ENCODE measurements around the gene TM4SF20.

Gene TM4SF20

DNA sequence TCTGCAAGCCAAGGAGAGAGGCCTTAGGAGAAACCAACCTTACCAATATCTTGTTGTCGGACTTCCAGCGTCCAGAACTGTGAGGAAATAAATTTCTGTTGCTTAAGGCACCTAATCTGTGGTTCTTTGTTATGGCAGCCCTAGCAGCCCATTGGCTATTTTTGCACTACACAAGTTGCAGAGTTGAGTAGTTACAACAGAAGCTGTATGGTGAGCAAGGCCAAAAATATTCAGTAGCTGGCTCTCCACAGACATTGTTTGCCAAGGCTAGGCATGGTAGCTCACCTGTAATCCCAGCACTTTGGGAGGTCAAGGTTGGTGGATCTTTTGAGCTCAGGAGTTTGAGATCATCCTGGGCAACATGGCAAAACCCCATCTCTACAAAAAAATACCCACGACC is 35.7 kb upstream of the TM4SF20 start:
- no peak overlapping the region for H3K4me3 ChIP-seq (ENCODE audit: low read depth, low read length)
- TF ChIP-seq, protein P1, sequence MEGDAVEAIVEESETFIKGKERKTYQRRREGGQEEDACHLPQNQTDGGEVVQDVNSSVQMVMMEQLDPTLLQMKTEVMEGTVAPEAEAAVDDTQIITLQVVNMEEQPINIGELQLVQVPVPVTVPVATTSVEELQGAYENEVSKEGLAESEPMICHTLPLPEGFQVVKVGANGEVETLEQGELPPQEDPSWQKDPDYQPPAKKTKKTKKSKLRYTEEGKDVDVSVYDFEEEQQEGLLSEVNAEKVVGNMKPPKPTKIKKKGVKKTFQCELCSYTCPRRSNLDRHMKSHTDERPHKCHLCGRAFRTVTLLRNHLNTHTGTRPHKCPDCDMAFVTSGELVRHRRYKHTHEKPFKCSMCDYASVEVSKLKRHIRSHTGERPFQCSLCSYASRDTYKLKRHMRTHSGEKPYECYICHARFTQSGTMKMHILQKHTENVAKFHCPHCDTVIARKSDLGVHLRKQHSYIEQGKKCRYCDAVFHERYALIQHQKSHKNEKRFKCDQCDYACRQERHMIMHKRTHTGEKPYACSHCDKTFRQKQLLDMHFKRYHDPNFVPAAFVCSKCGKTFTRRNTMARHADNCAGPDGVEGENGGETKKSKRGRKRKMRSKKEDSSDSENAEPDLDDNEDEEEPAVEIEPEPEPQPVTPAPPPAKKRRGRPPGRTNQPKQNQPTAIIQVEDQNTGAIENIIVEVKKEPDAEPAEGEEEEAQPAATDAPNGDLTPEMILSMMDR (IDR thresholded peaks at IDR 0.05; ENCODE audit: low read depth, low read length), result no peak

DNA sequence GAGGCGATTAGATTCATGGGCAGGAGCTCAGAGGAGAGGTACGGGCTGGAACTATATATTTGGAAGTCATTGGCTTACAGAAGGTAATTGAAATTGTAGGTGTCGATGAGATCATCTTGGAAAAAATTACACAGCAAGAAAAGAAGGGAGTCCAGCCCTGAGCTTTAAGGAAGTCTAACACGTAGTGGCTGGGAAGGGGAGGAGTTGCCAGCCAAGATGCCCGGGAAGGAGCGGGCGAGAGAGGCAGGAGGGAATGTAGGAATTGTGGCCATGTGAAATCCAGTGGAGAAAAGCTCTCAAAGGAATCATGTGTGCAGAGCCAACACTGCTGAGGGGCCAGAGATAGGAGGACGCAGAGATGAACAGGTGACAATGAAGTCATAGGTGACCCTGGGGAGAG is 34.3 kb upstream of the TM4SF20 start:
- no peak overlapping the region for H3K4me3 ChIP-seq (ENCODE audit: low read depth, low read length)
- TF ChIP-seq, protein P1 (IDR thresholded peaks at IDR 0.05; ENCODE audit: low read depth, low read length), result no peak

DNA sequence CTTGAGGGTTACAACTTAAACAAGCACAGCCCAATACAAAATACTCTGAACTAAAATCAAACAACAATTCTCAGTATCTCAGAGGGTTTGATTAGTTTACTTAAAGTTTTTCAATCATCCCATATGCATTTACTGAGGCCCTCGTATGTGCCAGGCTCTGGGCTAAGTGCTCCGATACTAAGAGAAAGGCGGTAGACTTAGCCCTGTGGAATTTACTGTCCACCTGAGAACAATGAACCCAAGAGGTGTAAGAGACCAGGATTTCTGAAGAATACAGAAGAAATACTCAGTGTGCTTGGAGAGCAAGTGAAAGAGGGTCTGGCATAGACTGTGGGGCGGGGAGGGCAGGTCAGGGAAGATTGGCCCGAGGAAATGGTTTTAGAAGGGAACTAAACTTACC is 33.8 kb upstream of the TM4SF20 start:
- H3K4me3 ChIP-seq (ENCODE audit: low read depth, low read length), result no peak overlapping the region
- TF ChIP-seq, protein P1 (IDR thresholded peaks at IDR 0.05; ENCODE audit: low read depth, low read length), result no peak

DNA sequence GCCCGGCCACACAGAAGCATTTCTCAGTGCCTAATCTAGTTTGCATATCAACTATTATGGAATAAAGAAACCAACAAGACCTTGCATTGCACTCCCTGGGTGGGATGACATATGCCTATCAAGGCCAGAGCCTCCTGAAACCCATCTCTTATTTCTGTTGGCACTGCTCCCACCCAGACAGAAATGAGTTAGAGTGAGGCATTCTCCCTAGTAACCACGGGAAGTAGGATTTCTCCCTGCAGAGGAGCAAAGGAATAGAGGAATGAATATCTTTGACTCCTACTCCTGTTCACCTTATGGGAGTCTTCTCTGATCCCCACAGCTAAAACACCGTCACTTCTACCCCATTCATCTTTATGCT is 32.9 kb upstream of the TM4SF20 start:
- TF ChIP-seq, protein P1 (IDR thresholded peaks at IDR 0.05; ENCODE audit: low read depth, low read length), result no peak
- H3K4me3 ChIP-seq (ENCODE audit: low read depth, low read length), result no peak overlapping the region

DNA sequence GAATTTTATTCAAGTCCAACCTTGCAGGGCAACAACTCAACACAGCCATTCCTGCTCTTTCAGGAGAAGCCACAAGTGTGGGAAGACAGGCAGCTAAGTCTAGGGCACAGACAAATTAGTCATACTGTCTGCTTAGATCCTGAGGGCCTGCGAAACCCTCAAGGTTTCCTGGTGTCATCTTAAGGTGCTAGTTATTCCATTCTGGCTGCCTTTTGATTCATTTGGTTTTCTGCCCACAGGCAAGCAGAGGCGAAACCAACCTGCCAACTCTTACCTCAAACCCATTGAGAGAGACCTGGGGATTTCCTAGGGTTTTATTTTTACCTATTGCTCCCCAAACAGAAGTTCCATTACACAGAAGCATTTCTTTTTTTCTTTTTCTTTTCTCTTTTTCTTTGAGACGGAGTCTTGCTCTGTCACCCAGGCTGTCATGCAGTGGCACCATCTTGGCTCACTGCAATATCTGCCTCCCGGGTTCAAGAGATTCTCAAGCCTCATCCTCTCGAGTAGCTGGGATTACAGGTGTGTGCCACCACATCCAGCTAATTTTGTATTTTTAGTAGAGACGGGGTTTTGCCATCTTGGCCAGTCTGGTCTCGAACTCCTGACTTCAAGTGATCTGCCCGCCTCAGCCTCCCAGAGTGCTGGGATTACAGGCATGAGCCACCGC is 32.3 kb upstream of the TM4SF20 start:
- TF ChIP-seq, protein P1 (IDR thresholded peaks at IDR 0.05; ENCODE audit: low read depth, low read length), result no peak
- no peak overlapping the region for H3K4me3 ChIP-seq (ENCODE audit: low read depth, low read length)

DNA sequence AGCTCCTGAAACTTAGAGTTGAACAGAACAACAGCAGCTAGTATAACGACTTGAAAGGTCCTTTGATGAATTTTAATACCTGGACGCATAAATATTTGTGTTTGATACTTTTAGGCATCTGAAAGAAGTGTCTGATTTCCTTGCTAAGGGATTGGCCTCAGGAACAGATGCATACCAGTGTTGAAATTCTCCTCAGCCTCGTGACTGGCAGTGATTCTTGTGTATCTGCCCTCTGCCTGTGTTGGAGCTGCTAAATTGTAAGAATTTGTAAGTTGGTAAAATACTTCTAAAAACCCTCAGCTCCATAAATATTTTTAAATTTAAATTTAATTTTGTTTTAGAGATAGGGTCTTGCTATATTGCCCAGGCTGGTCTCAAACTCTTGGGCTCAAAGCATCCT is 31.1 kb upstream of the TM4SF20 start:
- no peak overlapping the region for H3K4me3 ChIP-seq (ENCODE audit: low read depth, low read length)
- TF ChIP-seq, protein P1 (IDR thresholded peaks at IDR 0.05; ENCODE audit: low read depth, low read length), result no peak

DNA sequence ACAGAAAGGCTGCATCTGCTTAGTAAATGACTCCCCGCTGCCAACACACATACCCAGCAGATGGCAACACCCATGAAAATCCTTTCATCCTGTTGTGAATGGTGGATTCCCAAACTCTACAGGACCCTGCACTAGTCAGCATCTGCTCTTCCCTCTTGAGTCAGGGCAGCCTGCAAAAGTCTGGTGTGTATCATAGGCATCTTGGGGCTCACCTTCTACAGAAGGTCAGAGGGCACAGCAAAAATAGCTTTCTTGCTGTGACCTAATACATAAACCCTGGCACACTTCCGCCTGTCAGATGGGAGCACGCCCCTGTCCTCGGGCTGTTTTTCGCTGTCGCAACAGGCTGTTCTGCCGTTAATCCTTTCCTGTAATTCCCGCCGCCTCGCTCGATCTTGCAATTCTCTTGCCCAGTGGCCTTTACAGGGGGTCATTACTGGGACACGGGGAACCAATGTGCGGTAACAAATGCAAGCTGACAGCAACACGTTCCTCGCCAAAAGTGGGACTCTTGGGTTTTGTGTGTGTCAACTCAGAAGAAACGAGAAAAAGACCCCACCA is 28.6 kb upstream of the TM4SF20 start:
- no peak overlapping the region for H3K4me3 ChIP-seq (ENCODE audit: low read depth, low read length)
- TF ChIP-seq, protein P1 (IDR thresholded peaks at IDR 0.05; ENCODE audit: low read depth, low read length), result no peak

Measured in WI38 (cell line).